Stimulated activated CD8-positive, alpha-beta memory T cell treated with anti-CD3 and anti-CD28 coated beads, Interleukin-2, amount 100 ng/mL, for 48 hours (primary cell): Measurements from ENCODE around the gene KRT17.
A peak's percentile ranks its signal among the peaks of the same experiment; 100 is the strongest.
"Not testable (repeated sequence)": the region's sequence is repeated elsewhere in the genome, so short reads cannot be mapped to it uniquely, and the experiment has no call there.

Experiments used
- DNase-seq, 2 donors: peaks; one replicate each; pipeline ENCODE4 v3.0.0-alpha.2; 2020; ENCODE audit warnings: low read depth in 2 of 2

Gene KRT17

DNA sequence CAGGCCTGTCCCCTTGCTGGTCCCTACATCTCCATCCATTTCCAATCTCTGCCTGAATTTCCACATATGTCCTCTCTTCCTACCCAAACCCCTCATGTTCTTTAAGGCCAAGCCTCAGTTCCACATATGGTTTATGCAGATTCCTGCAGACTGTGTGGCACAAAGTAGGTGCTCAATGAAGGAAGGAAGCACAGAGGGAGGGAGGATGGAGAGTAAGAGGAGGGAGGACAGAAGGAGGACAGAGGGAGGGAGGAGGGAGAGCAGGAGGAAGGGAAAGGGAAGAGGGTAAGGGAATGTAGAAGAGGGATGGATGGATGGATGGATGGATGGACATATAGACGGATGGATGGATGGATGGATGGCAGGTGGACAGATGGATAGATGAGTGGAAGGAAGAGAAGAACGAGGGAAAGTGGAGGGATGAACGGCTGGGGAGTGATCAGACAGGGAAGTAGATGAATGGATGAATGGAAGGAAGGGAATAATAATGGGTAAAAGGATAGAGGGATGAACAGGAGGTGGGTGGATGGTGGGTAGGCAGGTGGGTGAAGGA is 29.9 kb downstream of the KRT17 start:
- no peak for DNase-seq

GRCh38 chr17:41593306-41593981 is 30.9 kb downstream of the KRT17 start:
- DNase-seq = no peak

GRCh38 chr17:41592601-41593305 is 31.6 kb downstream of the KRT17 start:
- DNase-seq = no peak

DNA sequence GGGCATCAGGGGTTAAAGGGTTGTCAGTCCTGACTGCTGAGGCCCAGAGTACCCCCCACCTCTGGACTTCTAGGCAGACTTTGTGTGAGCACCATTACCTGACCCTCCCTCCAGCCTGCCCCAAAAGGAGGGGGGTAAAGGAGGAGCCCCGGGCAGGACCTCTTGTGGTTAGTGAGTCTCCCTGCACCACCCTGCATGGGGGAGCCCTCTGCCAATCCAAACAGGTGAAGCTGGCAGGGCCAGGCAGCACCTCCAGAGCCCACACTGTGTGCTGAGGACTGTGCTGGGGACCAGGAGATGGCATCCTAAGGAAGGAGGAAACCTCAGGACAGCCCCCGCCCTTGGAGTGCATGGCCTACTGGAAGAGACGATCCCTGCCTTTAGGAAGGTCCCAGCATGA is 35.1 kb downstream of the KRT17 start:
- DNase-seq = no peak

GRCh38 chr17:41588126-41588810 is 36.1 kb downstream of the KRT17 start:
- no peak for DNase-seq

GRCh38 chr17:41586863-41587495 is 37.4 kb downstream of the KRT17 start, which contains the start of gene KRT14:
KRT14 (minus strand) TSS chr17:41586895; CDS start chr17:41586834, 61 bp downstream.
- no peak for DNase-seq

GRCh38 chr17:41585301-41586056 is 38.9 kb downstream of the KRT17 start:
- no peak for DNase-seq

DNA sequence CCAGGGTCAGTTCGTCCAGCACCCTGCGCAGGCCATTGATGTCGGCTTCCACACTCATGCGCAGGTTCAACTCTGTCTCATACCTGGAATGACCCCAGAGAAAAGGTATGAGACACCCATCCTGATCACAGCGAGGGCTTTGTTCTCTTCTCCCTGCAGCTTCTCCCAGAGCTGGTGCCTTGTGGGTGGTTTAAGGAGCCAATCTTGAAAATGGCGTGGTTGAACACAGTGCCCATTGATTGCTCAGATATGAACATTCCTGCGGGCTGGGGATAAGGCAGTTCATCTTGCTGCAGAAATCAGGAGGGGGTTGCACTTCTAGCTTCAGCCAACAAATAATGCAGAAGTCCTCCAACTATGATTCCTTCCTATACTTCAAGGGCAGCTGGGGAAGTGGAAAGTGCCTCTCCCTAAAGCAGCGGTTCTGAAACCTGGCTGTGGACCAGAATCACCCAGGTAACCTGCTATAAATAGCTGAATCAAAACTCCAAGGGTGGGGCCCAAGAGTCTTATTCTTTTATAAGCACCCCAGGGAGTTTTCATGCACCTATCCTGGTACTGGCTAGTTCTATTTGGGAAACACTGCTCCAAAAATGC is 39.9 kb downstream of the KRT17 start:
- DNase-seq = not testable (repeated sequence)

- DNase-seq = no peak
Observed at GRCh38 chr17:41583137-41584127, 40.9 kb downstream of the KRT17 start.

GRCh38 chr17:41582061-41582968 is 42.1 kb downstream of the KRT17 start:
- not testable (repeated sequence) for DNase-seq

- no peak for DNase-seq
Observed at GRCh38 chr17:41581366-41582060, 42.9 kb downstream of the KRT17 start.

GRCh38 chr17:41580687-41581365 is 43.5 kb downstream of the KRT17 start:
- no peak for DNase-seq

DNA sequence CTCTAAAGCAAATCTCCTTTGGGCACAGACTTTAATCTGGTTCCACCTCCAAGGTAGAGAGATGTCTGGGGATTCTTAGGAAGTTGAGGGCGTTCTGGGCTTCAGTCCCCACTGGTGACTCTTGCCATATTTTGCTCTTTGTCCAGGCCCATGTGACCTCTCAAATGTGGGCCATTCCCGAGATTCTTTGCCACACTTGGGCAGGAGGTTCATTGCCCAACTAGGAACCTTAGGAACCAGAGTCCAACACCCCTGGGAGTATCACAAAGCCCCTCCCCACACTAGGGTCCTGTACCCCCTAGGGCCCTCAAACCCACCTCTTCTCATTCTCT is 44.2 kb downstream of the KRT17 start:
- no peak for DNase-seq

DNA sequence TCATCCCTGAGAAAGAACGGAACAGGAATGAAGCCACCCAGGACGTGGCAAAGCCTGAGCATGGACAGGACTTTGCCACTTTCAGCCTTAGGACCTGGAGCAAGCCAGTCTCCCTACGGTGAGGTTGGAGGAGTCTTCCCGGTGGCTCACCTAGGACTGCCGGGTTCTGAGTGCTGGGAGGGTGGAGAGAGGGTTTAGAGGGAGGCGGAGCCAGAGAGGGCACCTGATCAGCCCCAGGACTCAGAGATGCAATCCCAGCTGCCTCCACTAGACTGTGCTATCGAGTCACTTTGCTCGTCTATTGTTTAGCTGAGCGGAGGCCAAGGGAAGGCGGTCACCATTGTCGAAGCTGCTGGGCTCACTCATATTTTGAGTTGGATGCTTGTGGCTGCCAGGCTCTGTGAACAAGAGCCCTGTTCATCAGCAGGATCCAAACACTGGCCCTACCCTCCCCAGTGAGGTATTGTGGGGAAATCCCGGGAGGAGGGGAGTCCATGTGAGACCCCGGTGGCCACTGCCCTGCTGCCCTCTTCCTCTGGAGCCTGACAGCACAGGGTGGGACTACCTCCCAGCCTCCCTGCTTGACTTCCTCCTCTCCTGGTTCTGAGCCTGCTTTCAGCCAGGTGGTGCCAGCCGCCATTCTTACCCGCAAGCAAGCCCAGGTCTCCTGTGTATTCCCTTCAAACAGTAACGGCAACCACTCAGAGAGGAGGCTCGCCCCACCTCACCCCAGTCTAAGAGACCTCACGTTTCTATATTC is 44.7 kb downstream of the KRT17 start:
- DNase-seq = peak; percentile 56 to 77

DNA sequence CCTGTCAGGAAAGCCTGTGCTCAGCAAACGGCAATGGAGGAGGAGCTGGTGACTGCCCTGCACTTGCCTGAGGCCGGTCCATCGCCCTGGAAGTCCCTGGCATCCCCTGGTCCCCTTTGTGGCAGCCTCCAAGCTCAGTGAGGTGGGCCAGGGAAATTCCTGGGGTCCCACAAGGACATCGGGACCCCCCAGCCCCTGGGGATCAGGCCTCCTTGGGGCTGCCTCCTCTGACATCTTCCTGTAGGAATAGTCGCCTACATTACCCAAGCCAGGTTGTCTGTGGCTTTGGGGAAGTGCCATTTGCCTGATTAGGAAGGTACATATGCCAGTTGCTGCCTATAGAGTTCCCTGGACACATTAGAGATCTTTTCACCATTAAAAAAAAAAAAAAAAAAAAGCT is 45.4 kb downstream of the KRT17 start:
- no peak for DNase-seq

- no peak for DNase-seq
Observed at GRCh38 chr17:41578538-41578937, 45.8 kb downstream of the KRT17 start.

- not testable (repeated sequence) for DNase-seq
Observed at GRCh38 chr17:41576740-41577139, 47.6 kb downstream of the KRT17 start.
